Activated CD8-positive, alpha-beta memory T cell treated with anti-CD3 and anti-CD28 coated beads for 1 hour (primary cell): ENCODE data around the gene DPEP1.
"Not testable (repeated sequence)": the region's sequence is repeated elsewhere in the genome, so short reads cannot be mapped to it uniquely, and the experiment has no call there.

Experiments used
- DNase-seq, 2 donors: peaks; one replicate each; pipeline ENCODE4 v3.0.0-alpha.2; 2020; ENCODE audit warnings: low read depth in 1 of 2; ENCODE audit errors: extremely low read depth in 1 of 2

DPEP1 gene

GRCh38 chr16:89613231-89613953, at the start of gene DPEP1:
DPEP1 (plus strand) TSS chr16:89613642; CDS start chr16:89630411, 16,769 bp downstream.
- no peak for DNase-seq

DNA sequence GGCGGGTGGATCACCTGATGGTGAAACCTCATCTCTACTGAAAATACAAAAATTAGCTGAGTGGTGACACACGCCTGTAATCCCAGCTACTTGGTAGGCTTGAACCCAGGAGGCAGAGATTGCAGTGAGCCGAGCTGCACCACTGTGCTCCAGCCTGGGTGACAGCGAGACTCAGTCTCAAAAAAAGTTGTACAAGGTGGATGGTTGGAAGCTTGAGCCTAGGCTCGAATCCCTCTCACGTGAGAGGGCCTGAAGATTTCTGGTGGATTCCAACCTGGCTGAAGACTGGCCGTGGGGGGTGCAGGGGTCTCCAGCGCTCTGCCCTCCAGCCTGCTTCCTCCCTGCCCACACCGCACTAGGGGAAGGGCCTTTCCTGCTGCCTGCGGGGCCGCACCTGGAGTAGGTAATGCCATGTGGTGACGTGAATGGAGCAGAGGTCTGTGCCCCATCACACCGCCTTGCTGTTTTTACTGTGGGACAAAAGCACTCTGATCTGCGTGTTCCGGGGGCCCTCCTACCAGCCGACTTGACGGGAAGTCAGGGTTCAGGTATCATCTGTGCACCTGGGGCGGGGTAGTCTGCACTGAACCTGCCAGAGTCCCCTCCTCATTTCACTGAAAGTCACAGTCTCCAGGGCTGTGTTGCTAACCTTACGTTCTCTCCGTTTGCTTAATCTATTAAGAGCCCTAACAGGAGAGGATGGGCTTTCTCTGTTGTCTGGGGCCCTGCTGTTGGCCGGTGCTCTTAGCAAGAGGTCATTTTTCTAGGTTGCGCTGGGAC, 48.8 kb upstream of the DPEP1 start:
- no peak for DNase-seq

- no peak for DNase-seq
Measured at GRCh38 chr16:89565256-89565505, 48.3 kb upstream of the DPEP1 start.

DNA sequence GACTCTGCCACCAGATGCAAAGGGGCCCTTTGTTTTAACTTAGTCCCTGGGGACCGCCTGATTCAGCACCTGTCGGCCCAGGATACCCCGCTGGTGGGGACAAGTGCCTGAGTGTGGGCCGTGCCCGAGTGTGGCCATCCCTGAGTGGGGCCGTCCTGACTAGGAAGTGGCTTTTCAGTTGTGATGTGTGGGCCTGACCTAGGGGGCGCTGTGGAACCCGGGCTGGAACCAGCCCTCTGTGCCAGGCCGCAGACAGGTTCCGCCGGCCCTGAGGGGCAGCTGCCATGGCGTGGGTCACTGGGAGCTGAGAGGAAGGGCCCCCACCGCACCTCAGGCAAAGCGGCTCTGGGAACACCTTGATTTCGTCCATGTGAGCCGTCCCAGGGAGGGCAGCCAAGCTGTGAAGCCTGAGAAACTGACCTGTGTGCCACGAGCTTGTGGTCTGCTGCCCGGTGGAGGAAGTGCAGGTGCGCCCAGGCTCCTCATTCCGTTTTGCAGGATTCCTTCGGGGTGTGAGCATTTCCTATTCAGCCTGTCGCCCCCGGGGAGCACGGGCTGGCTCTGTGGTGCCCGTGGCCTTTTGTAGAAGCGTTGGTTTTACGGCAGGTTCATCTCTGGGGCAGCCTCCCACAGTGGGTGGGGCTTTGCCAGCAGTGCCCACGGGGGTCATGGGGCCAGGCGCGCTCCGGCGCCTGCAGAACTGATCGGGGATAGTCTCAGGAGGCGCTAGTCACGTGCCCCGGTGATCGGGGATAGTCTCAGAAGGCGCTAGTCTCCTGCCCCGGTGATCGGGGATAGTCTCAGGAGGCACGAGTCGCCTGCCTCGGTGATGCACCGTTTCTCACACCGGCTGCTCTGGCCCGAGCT, 47.7 kb upstream of the DPEP1 start:
- peak in 1 of 2 donors; percentile 13 for DNase-seq

GRCh38 chr16:89567656-89568594, 45.5 kb upstream of the DPEP1 start:
- DNase-seq = no peak

DNA sequence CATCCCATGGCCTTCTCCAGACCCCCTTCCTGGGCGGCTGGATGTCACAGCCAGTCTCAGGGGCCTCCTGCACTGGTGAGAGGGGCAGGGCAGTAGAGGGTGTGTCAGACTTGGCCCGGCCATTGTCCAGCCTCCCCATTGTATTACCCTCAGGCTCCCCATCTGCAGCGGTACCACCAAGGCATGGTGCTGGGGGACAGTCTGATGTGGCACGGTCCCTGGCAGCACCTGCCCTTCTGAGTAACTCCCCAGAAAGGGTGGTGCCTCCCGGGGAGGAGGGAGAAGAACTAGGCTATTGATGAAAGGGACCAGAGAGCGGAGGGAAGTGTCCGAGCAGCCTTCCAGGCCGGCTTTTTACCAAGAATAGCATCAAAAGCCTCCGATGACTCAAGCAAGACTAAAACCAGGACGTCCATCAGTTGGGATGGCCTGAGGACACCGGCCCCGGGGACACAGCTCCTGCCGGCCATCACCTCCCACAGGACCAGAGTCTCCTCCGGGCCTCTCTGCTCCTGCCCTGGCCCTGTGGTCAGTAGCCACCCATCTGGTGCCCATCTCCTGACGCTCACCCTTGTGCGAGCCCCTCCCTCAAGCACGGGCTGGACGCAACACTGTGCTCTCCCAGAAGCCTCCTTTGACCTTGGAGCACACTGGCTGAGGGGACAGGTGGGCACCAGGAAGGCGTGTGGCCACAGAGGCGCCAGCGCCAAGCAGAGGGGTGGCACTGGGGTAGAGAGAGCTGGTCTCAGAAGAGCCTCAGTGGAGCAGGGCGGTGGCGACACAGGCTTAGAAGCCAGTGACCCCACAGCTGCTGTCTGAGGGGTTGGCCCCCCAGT, 43.7 kb upstream of the DPEP1 start:
- no peak for DNase-seq

- DNase-seq = no peak
Measured at GRCh38 chr16:89570342-89570923, 43.0 kb upstream of the DPEP1 start.

- DNase-seq = not testable (repeated sequence)
Measured at GRCh38 chr16:89570983-89571598, 42.4 kb upstream of the DPEP1 start.

GRCh38 chr16:89571636-89572035, 41.8 kb upstream of the DPEP1 start:
- no peak for DNase-seq

- DNase-seq = no peak
Measured at GRCh38 chr16:89572073-89572484, 41.4 kb upstream of the DPEP1 start.

DNA sequence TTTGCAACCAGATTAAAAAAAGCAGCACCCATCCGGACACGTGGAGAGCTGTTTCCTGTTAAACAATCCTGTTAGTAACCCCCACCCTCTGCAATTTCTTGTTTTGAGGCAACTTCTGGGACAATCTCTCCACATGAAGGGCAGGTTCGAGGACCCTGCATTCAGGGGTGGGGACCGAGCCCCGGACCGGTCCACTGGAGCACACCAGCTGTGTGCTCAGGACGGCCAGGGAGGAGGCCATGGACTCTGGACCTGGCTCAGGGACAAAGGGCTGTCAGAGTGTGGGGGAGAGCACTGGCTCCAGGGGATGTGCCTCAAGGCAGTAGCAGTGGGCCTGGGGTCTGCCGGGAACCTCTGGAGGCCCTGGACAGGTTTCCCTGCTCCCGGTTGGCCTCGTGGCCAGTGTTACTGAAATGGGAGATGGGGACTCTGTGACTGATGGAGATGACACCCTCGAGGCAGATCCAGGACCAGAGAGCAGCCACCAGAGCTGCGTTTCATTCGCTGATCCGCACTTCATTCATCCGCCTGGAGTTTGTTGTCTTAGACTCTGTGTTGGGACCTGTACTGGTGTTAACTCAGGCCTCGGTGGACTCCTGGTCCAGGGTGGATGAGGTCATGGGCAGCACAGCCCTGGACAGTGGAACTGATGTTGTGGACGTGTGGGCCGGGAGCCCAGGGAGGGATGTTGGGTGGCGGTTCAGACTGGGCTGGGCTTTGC, 40.8 kb upstream of the DPEP1 start:
- DNase-seq = no peak

DNA sequence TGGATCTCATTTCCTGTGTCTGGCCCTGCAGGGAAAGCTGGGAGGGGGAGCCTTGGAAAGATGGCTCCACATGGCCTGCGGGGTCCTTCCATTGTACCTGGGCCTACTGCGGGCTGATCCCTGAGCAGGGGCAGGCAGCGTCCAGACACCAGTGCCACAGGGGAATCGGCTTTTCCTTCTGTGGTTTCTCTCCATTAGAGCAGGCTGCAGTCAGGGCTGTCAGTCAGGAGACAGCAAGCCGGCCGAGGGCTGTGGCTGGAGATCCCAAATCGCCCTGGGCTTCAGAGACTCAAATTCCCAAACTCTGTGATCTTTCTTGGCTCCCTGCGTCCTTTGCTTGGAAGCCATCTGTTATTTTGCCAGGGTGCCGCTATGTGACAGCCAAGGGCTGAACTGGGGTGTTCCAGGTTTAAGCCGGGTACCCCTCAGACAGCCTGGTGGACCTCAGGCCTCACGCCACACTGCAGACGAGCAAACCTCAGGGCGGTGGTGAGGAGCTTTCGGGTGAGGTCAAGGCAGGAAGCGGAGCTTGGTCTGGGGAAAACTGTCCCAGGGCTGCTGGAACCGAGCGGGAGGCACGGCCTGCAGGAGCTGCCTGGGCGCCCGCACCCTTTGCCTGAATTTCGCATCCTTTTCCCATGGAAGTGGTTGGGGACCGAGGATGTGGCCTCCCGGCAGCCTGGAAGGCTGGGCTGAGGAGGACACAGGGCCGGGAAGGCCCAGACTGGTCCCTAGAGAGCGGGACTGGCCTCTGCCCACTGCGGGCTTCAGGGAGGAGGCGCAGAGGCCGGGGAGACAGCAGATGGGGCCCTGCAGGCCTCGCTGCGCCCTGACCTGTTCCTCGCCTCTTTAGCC, 39.4 kb upstream of the DPEP1 start:
- DNase-seq = no peak

DNA sequence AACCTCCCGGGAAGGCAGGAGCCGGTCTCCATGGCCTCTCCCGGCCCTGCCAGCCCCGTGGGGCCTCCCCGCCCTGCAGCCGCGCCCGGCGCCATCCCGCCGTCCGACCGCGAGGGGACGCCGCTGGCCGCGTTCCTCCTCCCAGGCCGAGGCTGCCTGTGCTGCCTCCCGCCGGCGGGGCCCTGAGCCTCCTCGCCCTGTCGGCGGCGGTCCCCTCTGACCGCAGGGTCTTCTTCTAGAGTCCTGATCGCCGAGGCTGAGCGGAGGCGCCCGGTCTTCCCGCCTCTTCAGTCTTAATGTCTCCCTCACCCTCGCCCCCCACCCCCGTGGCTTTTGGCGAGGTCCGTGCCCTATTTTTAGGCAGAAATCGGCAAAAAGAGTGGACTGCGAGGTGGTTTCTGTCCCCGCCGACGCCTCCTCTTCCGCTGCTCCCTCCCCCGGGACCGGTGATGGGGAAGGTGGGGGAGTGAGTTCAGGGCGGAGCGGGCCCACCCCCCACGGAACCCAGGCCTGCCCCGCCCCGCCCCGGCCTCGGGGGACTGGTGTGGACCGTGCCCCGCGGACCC, 38.7 kb upstream of the DPEP1 start:
- peak in 1 of 2 donors; percentile 29 for DNase-seq

- no peak for DNase-seq
Measured at GRCh38 chr16:89575247-89576152, 37.9 kb upstream of the DPEP1 start, which contains the start of gene CPNE7. CPNE7 (plus strand) TSS chr16:89575758; CDS start chr16:89575898, 140 bp downstream.

GRCh38 chr16:89576153-89577054, 37.0 kb upstream of the DPEP1 start:
- no peak for DNase-seq
